ENCODE measurements around the gene ARRDC5.
"Not testable (repeated sequence)": the region's sequence is repeated elsewhere in the genome, so short reads cannot be mapped to it uniquely, and the experiment has no call there.

ARRDC5 gene

GRCh38 chr19:4867534-4868285, 35.0 kb downstream of the ARRDC5 start, which contains the start of gene PLIN3:
TSS of gene PLIN3 (minus strand) at chr19:4867667. CDS start at chr19:4861394, 6,273 bp downstream.
- no peaks in the 10 kb centered on the region for H3K27me3 ChIP-seq (ENCODE audit: insufficient read depth, insufficient read length)
- H3K4me3 ChIP-seq (ENCODE audit: insufficient read length, low read depth), result peak within 1 kb of the TSS; percentile 83
- H3K9ac ChIP-seq (ENCODE audit: insufficient read length, low read depth), result peak within 1 kb of the TSS; percentile 87
- TF ChIP-seq YY1 (IDR thresholded peaks at IDR 0.05; ENCODE audit: insufficient read depth, insufficient read length), result no peak
- no peak for TF ChIP-seq ZNF274 (IDR thresholded peaks at IDR 0.05; ENCODE audit: low read depth, low read length)
- no peak for TF ChIP-seq SUZ12 (IDR thresholded peaks at IDR 0.05; ENCODE audit: extremely low read depth, insufficient read depth, insufficient read length)
- H3K36me3 ChIP-seq (ENCODE audit: insufficient read depth, insufficient read length, low read length), result peaks cover 13% of the 10 kb centered on the region
- DNase-seq (ENCODE audit: low read depth, low spot score), result peak; percentile 94
- peaks cover 7% of the 10 kb centered on the region for H3K4me1 ChIP-seq (ENCODE audit: insufficient read depth, insufficient read length)
- H3K9me3 ChIP-seq (ENCODE audit: insufficient read depth, low read length), result no peaks in the 10 kb centered on the region

GRCh38 chr19:4866595-4867424, 35.9 kb downstream of the ARRDC5 start:
- peaks cover 7% of the 10 kb centered on the region for H3K4me1 ChIP-seq (ENCODE audit: insufficient read depth, insufficient read length)
- peaks cover 20% of the 10 kb centered on the region for H3K36me3 ChIP-seq (ENCODE audit: insufficient read depth, insufficient read length, low read length)
- no peaks in the 10 kb centered on the region for H3K9me3 ChIP-seq (ENCODE audit: insufficient read depth, low read length)
- peak overlapping the region; percentile 87 for H3K9ac ChIP-seq (ENCODE audit: insufficient read length, low read depth)
- H3K27me3 ChIP-seq (ENCODE audit: insufficient read depth, insufficient read length), result no peaks in the 10 kb centered on the region
- no peak for TF ChIP-seq SUZ12 (IDR thresholded peaks at IDR 0.05; ENCODE audit: extremely low read depth, insufficient read depth, insufficient read length)
- TF ChIP-seq ZNF274 (IDR thresholded peaks at IDR 0.05; ENCODE audit: low read depth, low read length), result no peak
- TF ChIP-seq YY1 (IDR thresholded peaks at IDR 0.05; ENCODE audit: insufficient read depth, insufficient read length), result no peak
- peak overlapping the region; percentile 83 for H3K4me3 ChIP-seq (ENCODE audit: insufficient read length, low read depth)
- peak; percentile 33 for DNase-seq (ENCODE audit: low read depth, low spot score)

GRCh38 chr19:4861147-4861546, 41.5 kb downstream of the ARRDC5 start:
- H3K9me3 ChIP-seq (ENCODE audit: insufficient read depth, low read length), result no peaks in the 10 kb centered on the region
- peaks cover 8% of the 10 kb centered on the region for H3K4me1 ChIP-seq (ENCODE audit: insufficient read depth, insufficient read length)
- no peak for DNase-seq (ENCODE audit: low read depth, low spot score)
- H3K27me3 ChIP-seq (ENCODE audit: insufficient read depth, insufficient read length), result no peaks in the 10 kb centered on the region
- H3K9ac ChIP-seq (ENCODE audit: insufficient read length, low read depth), result no peak overlapping the region
- no peak overlapping the region for H3K4me3 ChIP-seq (ENCODE audit: insufficient read length, low read depth)
- peaks cover 56% of the 10 kb centered on the region for H3K36me3 ChIP-seq (ENCODE audit: insufficient read depth, insufficient read length, low read length)
- no peak for TF ChIP-seq YY1 (IDR thresholded peaks at IDR 0.05; ENCODE audit: insufficient read depth, insufficient read length)
- no peak for TF ChIP-seq SUZ12 (IDR thresholded peaks at IDR 0.05; ENCODE audit: extremely low read depth, insufficient read depth, insufficient read length)
- TF ChIP-seq ZNF274 (IDR thresholded peaks at IDR 0.05; ENCODE audit: low read depth, low read length), result no peak

GRCh38 chr19:4859697-4860096, 43.0 kb downstream of the ARRDC5 start:
- H3K9ac ChIP-seq (ENCODE audit: insufficient read length, low read depth), result peak overlapping the region; percentile 26
- H3K4me3 ChIP-seq (ENCODE audit: insufficient read length, low read depth), result no peak overlapping the region
- DNase-seq (ENCODE audit: low read depth, low spot score), result no peak
- no peaks in the 10 kb centered on the region for H3K27me3 ChIP-seq (ENCODE audit: insufficient read depth, insufficient read length)
- TF ChIP-seq ZNF274 (IDR thresholded peaks at IDR 0.05; ENCODE audit: low read depth, low read length) (no peak), YY1 (IDR thresholded peaks at IDR 0.05; ENCODE audit: insufficient read depth, insufficient read length) (no peak), SUZ12 (IDR thresholded peaks at IDR 0.05; ENCODE audit: extremely low read depth, insufficient read depth, insufficient read length) (no peak)
- peaks cover 63% of the 10 kb centered on the region for H3K36me3 ChIP-seq (ENCODE audit: insufficient read depth, insufficient read length, low read length)
- no peaks in the 10 kb centered on the region for H3K9me3 ChIP-seq (ENCODE audit: insufficient read depth, low read length)
- peaks cover 8% of the 10 kb centered on the region for H3K4me1 ChIP-seq (ENCODE audit: insufficient read depth, insufficient read length)

GRCh38 chr19:4856468-4856867, 46.2 kb downstream of the ARRDC5 start:
- not testable (repeated sequence) for DNase-seq (ENCODE audit: low read depth, low spot score); H3K9me3 ChIP-seq (ENCODE audit: insufficient read depth, low read length); H3K9ac ChIP-seq (ENCODE audit: insufficient read length, low read depth); H3K27me3 ChIP-seq (ENCODE audit: insufficient read depth, insufficient read length); H3K4me3 ChIP-seq (ENCODE audit: insufficient read length, low read depth)
- peaks cover 10% of the 10 kb centered on the region for H3K4me1 ChIP-seq (ENCODE audit: insufficient read depth, insufficient read length)
- peaks cover 78% of the 10 kb centered on the region for H3K36me3 ChIP-seq (ENCODE audit: insufficient read depth, insufficient read length, low read length)

GRCh38 chr19:4853506-4853905, 49.2 kb downstream of the ARRDC5 start:
- H3K27me3 ChIP-seq (ENCODE audit: insufficient read depth, insufficient read length); H3K9ac ChIP-seq (ENCODE audit: insufficient read length, low read depth); H3K9me3 ChIP-seq (ENCODE audit: insufficient read depth, low read length); H3K4me3 ChIP-seq (ENCODE audit: insufficient read length, low read depth); DNase-seq (ENCODE audit: low read depth, low spot score); H3K4me1 ChIP-seq (ENCODE audit: insufficient read depth, insufficient read length): not testable (repeated sequence)
- peaks cover 74% of the 10 kb centered on the region for H3K36me3 ChIP-seq (ENCODE audit: insufficient read depth, insufficient read length, low read length)

GRCh38 chr19:4852484-4852883, 50.2 kb downstream of the ARRDC5 start:
- no peak for DNase-seq (ENCODE audit: low read depth, low spot score)
- no peak for TF ChIP-seq SUZ12 (IDR thresholded peaks at IDR 0.05; ENCODE audit: extremely low read depth, insufficient read depth, insufficient read length)
- TF ChIP-seq YY1 (IDR thresholded peaks at IDR 0.05; ENCODE audit: insufficient read depth, insufficient read length), result no peak
- no peak for TF ChIP-seq ZNF274 (IDR thresholded peaks at IDR 0.05; ENCODE audit: low read depth, low read length)
- H3K9me3 ChIP-seq (ENCODE audit: insufficient read depth, low read length), result no peaks in the 10 kb centered on the region
- no peak overlapping the region for H3K9ac ChIP-seq (ENCODE audit: insufficient read length, low read depth)
- no peaks in the 10 kb centered on the region for H3K27me3 ChIP-seq (ENCODE audit: insufficient read depth, insufficient read length)
- H3K36me3 ChIP-seq (ENCODE audit: insufficient read depth, insufficient read length, low read length), result peaks cover 82% of the 10 kb centered on the region
- H3K4me1 ChIP-seq (ENCODE audit: insufficient read depth, insufficient read length), result peaks cover 2% of the 10 kb centered on the region
- no peak overlapping the region for H3K4me3 ChIP-seq (ENCODE audit: insufficient read length, low read depth)
